SK-N-SH treated with all-trans-retinoic acid at 6 μM for 48 hours (cell line): ENCODE data around the gene SORCS2.

Experiments
- ATAC-seq: fragments of 200-7000 bp; cut with Tn5 transposase; 3 replicates; pipeline ENCODE4 v1.9.1; 2020; ENCODE audit warnings: mild to moderate bottlenecking, moderate library complexity
- ARNTL ChIP-seq: fragments of 450-650 bp; formaldehyde crosslinking; IDR thresholded peaks from 2 replicates; pipeline ENCODE4 v1.5.0; 2020; ENCODE audit warnings: low read depth, mild to moderate bottlenecking, moderate library complexity, borderline replicate concordance
- BACH2 ChIP-seq: fragments of 250-450 bp; sonication (Bioruptor Pico); IDR thresholded peaks from 2 replicates; pipeline ENCODE4 v1.9.0; 2021; ENCODE audit warnings: mild to moderate bottlenecking, borderline replicate concordance
- CREB5 ChIP-seq: fragments of 250-450 bp; sonication (Bioruptor Pico); IDR thresholded peaks from 2 replicates; pipeline ENCODE4 v1.5.1; 2020; ENCODE audit warnings: low read depth, mild to moderate bottlenecking, moderate library complexity
- CSDC2 ChIP-seq: fragments of 250-450 bp; sonication (Bioruptor Pico); IDR thresholded peaks from 2 replicates; pipeline ENCODE4 v1.5.0; 2020; ENCODE audit warnings: mild to moderate bottlenecking, moderate library complexity
- CSRNP3 ChIP-seq: fragments of 250-450 bp; sonication (Bioruptor Pico); IDR thresholded peaks from 2 replicates; pipeline ENCODE4 v1.5.1; 2021; ENCODE audit warnings: mild to moderate bottlenecking, moderate library complexity
- ESRRG ChIP-seq: fragments of 250-450 bp; sonication (Bioruptor Pico); IDR thresholded peaks from 2 replicates; pipeline ENCODE4 v1.6.1; 2021; ENCODE audit warnings: mild to moderate bottlenecking
- GLIS3 ChIP-seq: fragments of 250-450 bp; sonication (Bioruptor Pico); IDR thresholded peaks from 2 replicates; pipeline ENCODE4 v1.5.0; 2020; ENCODE audit warnings: mild to moderate bottlenecking, moderate library complexity
- ISL1 ChIP-seq: fragments of 250-450 bp; sonication (Bioruptor Pico); IDR thresholded peaks from 2 replicates; pipeline ENCODE4 v2.1.2; 2022; ENCODE audit warnings: mild to moderate bottlenecking, moderate library complexity
- OSR1 ChIP-seq: fragments of 250-450 bp; sonication (Bioruptor Pico); IDR thresholded peaks from 2 replicates; pipeline ENCODE4 v1.8.0; 2022; ENCODE audit warnings: moderate library complexity, mild to moderate bottlenecking, inconsistent platforms
- PATZ1 ChIP-seq: fragments of 250-450 bp; sonication (Bioruptor Pico); IDR thresholded peaks from 2 replicates; pipeline ENCODE4 v1.8.0; 2020; ENCODE audit warnings: mild to moderate bottlenecking, moderate library complexity, borderline replicate concordance
- POU6F1 ChIP-seq: fragments of 250-450 bp; sonication (Bioruptor Pico); IDR thresholded peaks from 2 replicates; pipeline ENCODE4 v1.8.0; 2021; ENCODE audit warnings: low read depth, mild to moderate bottlenecking, moderate library complexity, borderline replicate concordance
- PPARA ChIP-seq: fragments of 250-450 bp; sonication (Bioruptor Pico); IDR thresholded peaks from 2 replicates; pipeline ENCODE4 v1.5.0; 2020; ENCODE audit warnings: mild to moderate bottlenecking, borderline replicate concordance
- RARB ChIP-seq: fragments of 250-450 bp; sonication (Bioruptor Pico); IDR thresholded peaks from 2 replicates; pipeline ENCODE4 v1.8.0; 2021; ENCODE audit warnings: mild to moderate bottlenecking, moderate library complexity
- SNAI2 ChIP-seq: fragments of 250-450 bp; sonication (Bioruptor Pico); IDR thresholded peaks from 2 replicates; pipeline ENCODE4 v1.5.0; 2020; ENCODE audit warnings: mild to moderate bottlenecking, moderate library complexity
- TCF4 ChIP-seq: fragments of 250-450 bp; sonication (Bioruptor Pico); IDR thresholded peaks from 2 replicates; pipeline ENCODE4 v1.8.0; 2021; ENCODE audit warnings: mild to moderate bottlenecking, moderate library complexity, borderline replicate concordance
- TOX ChIP-seq: fragments of 250-450 bp; sonication (Bioruptor Pico); IDR thresholded peaks from 2 replicates; pipeline ENCODE4 v1.8.0; 2021; ENCODE audit warnings: mild to moderate bottlenecking, moderate library complexity, borderline replicate concordance
- TSHZ2 ChIP-seq: fragments of 250-450 bp; sonication (Bioruptor Pico); IDR thresholded peaks from 2 replicates; pipeline ENCODE4 v1.5.0; 2020; ENCODE audit warnings: mild to moderate bottlenecking, moderate library complexity
- ZC3H10 ChIP-seq: fragments of 250-450 bp; sonication (Bioruptor Pico); IDR thresholded peaks from 2 replicates; pipeline ENCODE4 v1.5.1; 2021; ENCODE audit warnings: mild to moderate bottlenecking, moderate library complexity
- ZFP3 ChIP-seq: fragments of 250-450 bp; sonication (Bioruptor Pico); IDR thresholded peaks from 2 replicates; pipeline ENCODE4 v1.5.0; 2020; ENCODE audit warnings: mild to moderate bottlenecking, moderate library complexity
- ZFP30 ChIP-seq: fragments of 450-650 bp; formaldehyde crosslinking; IDR thresholded peaks from 2 replicates; pipeline ENCODE4 v1.5.0; 2022; ENCODE audit warnings: mild to moderate bottlenecking, moderate library complexity
- ZNF565 ChIP-seq: fragments of 450-650 bp; formaldehyde crosslinking; conservative IDR thresholded peaks from 2 replicates; pipeline ENCODE4 v1.5.0; 2020; ENCODE audit warnings: low read depth, mild to moderate bottlenecking, moderate library complexity
- ZNF70 ChIP-seq: fragments of 450-650 bp; formaldehyde crosslinking; IDR thresholded peaks from 2 replicates; pipeline ENCODE4 v1.5.0; 2020; ENCODE audit warnings: mild to moderate bottlenecking, moderate library complexity

Gene SORCS2

GRCh38 chr4:7228734-7229133, 36.4 kb downstream of the SORCS2 start:
- TF ChIP-seq POU6F1 (CRISPR knock-in tag) (no peak), ZFP3 (no peak), CREB5 (no peak), BACH2 (CRISPR knock-in tag) (no peak), RARB (CRISPR knock-in tag) (no peak), ZNF70 (CRISPR knock-in tag) (no peak), SNAI2 (CRISPR knock-in tag) (no peak), CSRNP3 (CRISPR knock-in tag) (no peak), ARNTL (CRISPR knock-in tag) (no peak), GLIS3 (no peak), PATZ1 (CRISPR knock-in tag) (no peak), OSR1 (CRISPR knock-in tag) (no peak), ZFP30 (CRISPR knock-in tag) (no peak), PPARA (no peak), ZNF565 (no peak), TOX (CRISPR knock-in tag) (no peak), ZC3H10 (CRISPR knock-in tag) (no peak), TCF4 (CRISPR knock-in tag) (no peak)
- ATAC-seq, result no peak

- no peak for ATAC-seq
- no peak for TF ChIP-seq CSDC2 (CRISPR knock-in tag)
- TF ChIP-seq ZNF70 (CRISPR knock-in tag), result no peak
- TF ChIP-seq GLIS3, result no peak
- TF ChIP-seq POU6F1 (CRISPR knock-in tag), result no peak
- TF ChIP-seq ISL1 (CRISPR knock-in tag), result no peak
- TF ChIP-seq TCF4 (CRISPR knock-in tag), result no peak
- TF ChIP-seq ESRRG (CRISPR knock-in tag), result no peak
- TF ChIP-seq BACH2 (CRISPR knock-in tag), result no peak
- no peak for TF ChIP-seq ZFP3
- no peak for TF ChIP-seq CSRNP3 (CRISPR knock-in tag)
- TF ChIP-seq PPARA, result no peak
- no peak for TF ChIP-seq ZFP30 (CRISPR knock-in tag)
- no peak for TF ChIP-seq ARNTL (CRISPR knock-in tag)
- TF ChIP-seq ZC3H10 (CRISPR knock-in tag), result no peak
- no peak for TF ChIP-seq TSHZ2 (CRISPR knock-in tag)
- TF ChIP-seq SNAI2 (CRISPR knock-in tag), result no peak
These were observed 39.8 kb downstream of the SORCS2 start for GRCh38 chr4:7232061-7232650.
